ENCODE results near the gene BCL7B.

GRCh38 chr7:73522105-73522872 lies 35.2 kb downstream of the BCL7B start, which contains the start of gene BAZ1B:
- no peak for TF ChIP-seq REST (tag by site-specific recombination; IDR thresholded peaks at IDR 0.05)
- peak; percentile 54; the same call in 1 of the 2 replicates for TF ChIP-seq CTCF (tag by site-specific recombination; IDR thresholded peaks at IDR 0.05)
- TF ChIP-seq MZF1 (tag by site-specific recombination; IDR thresholded peaks at IDR 0.05; ENCODE audit: borderline replicate concordance) = no peak
- TF ChIP-seq ZNF274 (IDR thresholded peaks at IDR 0.05; ENCODE audit: low read length) = no peak
- no peak for TF ChIP-seq ZNF274 (tag by site-specific recombination; IDR thresholded peaks at IDR 0.05; ENCODE audit: borderline replicate concordance)
- no peak for TF ChIP-seq SALL2 (tag by site-specific recombination; IDR thresholded peaks at IDR 0.05; ENCODE audit: borderline replicate concordance)
- peak; percentile 38 for TF ChIP-seq ZNF843 (tag by site-specific recombination; IDR thresholded peaks at IDR 0.05)
- TF ChIP-seq ZNF624 (tag by site-specific recombination; IDR thresholded peaks at IDR 0.05) = no peak
- TF ChIP-seq ZBTB8A (tag by site-specific recombination; IDR thresholded peaks at IDR 0.05) = peak; percentile 80
- no peak for TF ChIP-seq ZSCAN16 (tag by site-specific recombination; IDR thresholded peaks at IDR 0.05)
- no peak for TF ChIP-seq ZNF670 (tag by site-specific recombination; IDR thresholded peaks at IDR 0.05; ENCODE audit: low read depth)
- TF ChIP-seq ZBTB10 (tag by site-specific recombination; IDR thresholded peaks at IDR 0.05) = 0 out of 2 replicates have a peak, but pooled peaks have one; percentile 9
- TF ChIP-seq ZNF704 (tag by site-specific recombination; IDR thresholded peaks at IDR 0.05) = no peak
- no peak for TF ChIP-seq ZNF549 (tag by site-specific recombination; IDR thresholded peaks at IDR 0.05)
